ENCODE results near the gene BCL2.

BCL2 gene

DNA sequence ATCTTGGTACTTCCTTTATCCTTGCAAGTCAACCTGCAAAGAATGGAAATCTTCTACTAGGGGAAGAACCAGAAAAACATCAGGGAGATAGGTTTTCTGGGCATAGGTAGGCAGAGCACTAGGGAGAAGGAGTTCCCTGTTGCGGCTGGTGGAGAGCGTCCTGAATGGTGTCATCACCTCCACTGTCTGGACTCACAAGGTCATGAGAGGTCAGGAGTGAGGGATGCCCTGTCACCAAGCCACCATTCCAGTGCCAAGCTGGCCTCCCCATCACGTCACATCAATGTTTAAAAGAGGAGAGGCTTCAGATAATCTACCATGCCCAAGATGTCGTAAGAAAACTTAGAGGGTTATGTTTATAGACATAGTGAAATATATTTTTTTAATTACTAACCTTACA, 72.1 kb downstream of the BCL2 start:
- Histone ChIP-seq H3K9ac (no peak overlapping the region), H3K79me2 (ENCODE audit: insufficient read depth, low read depth) (no peaks in the 10 kb centered on the region; the same call in 1 of the 2 replicates), H4K20me1 (ENCODE audit: insufficient read depth) (no peaks in the 10 kb centered on the region)

DNA sequence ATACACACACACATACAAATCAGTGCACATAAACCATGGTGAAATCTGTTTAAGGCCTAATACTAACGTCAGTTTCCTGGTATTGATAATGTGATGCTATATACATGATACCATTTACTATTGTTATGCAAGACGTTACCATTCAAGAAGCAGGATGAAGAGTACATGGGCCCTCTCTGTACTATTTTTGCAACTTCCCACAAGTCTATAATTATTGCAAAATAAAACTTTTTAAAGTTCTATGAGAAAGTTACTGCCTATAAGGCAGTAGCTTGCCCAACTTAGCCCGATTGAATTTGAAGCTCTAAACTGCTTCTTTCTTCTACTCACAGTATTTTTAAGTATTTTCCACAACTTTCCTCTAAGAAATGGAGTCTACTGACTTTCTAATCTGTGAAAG, 74.0 kb downstream of the BCL2 start:
- TF ChIP-seq, protein P1, sequence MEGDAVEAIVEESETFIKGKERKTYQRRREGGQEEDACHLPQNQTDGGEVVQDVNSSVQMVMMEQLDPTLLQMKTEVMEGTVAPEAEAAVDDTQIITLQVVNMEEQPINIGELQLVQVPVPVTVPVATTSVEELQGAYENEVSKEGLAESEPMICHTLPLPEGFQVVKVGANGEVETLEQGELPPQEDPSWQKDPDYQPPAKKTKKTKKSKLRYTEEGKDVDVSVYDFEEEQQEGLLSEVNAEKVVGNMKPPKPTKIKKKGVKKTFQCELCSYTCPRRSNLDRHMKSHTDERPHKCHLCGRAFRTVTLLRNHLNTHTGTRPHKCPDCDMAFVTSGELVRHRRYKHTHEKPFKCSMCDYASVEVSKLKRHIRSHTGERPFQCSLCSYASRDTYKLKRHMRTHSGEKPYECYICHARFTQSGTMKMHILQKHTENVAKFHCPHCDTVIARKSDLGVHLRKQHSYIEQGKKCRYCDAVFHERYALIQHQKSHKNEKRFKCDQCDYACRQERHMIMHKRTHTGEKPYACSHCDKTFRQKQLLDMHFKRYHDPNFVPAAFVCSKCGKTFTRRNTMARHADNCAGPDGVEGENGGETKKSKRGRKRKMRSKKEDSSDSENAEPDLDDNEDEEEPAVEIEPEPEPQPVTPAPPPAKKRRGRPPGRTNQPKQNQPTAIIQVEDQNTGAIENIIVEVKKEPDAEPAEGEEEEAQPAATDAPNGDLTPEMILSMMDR (conservative IDR thresholded peaks at IDR 0.05; ENCODE audit: low read depth, low read length), result no peak
- H3K4me1 ChIP-seq (ENCODE audit: low read depth, poor library complexity, severe bottlenecking), result peaks cover 8% of the 10 kb centered on the region
- no peak overlapping the region for H2AFZ ChIP-seq (ENCODE audit: low read depth)
- H3K4me2 ChIP-seq, result no peak overlapping the region
- H3K4me3 ChIP-seq (IDR thresholded peaks at IDR 0.05; ENCODE audit: insufficient read depth, low read depth, low read length), result no peak overlapping the region
- no peaks in the 10 kb centered on the region for H3K36me3 ChIP-seq (ENCODE audit: insufficient read depth)
- no peaks in the 10 kb centered on the region for H4K20me1 ChIP-seq (ENCODE audit: insufficient read depth)
- H3K27ac ChIP-seq, result no peak overlapping the region
- no peaks in the 10 kb centered on the region for H3K27me3 ChIP-seq (ENCODE audit: insufficient read depth, low read depth)
- no peak overlapping the region for H3K9ac ChIP-seq
- no peaks in the 10 kb centered on the region; the same call in 1 of the 2 replicates for H3K79me2 ChIP-seq (ENCODE audit: insufficient read depth, low read depth)

More for the DNA sequence above, 72.1 kb downstream of the BCL2 start:
- H3K27me3 ChIP-seq (ENCODE audit: insufficient read depth, low read depth), result no peaks in the 10 kb centered on the region
- no peaks in the 10 kb centered on the region for H3K36me3 ChIP-seq (ENCODE audit: insufficient read depth)
- no peak overlapping the region for H2AFZ ChIP-seq (ENCODE audit: low read depth)
- H3K27ac ChIP-seq, result no peak overlapping the region
- H3K4me1 ChIP-seq (ENCODE audit: low read depth, poor library complexity, severe bottlenecking), result peaks cover 25% of the 10 kb centered on the region
- no peak overlapping the region for H3K4me2 ChIP-seq
- no peak overlapping the region for H3K4me3 ChIP-seq (IDR thresholded peaks at IDR 0.05; ENCODE audit: insufficient read depth, low read depth, low read length)
- TF ChIP-seq, protein P1 (conservative IDR thresholded peaks at IDR 0.05; ENCODE audit: low read depth, low read length), result no peak

DNA sequence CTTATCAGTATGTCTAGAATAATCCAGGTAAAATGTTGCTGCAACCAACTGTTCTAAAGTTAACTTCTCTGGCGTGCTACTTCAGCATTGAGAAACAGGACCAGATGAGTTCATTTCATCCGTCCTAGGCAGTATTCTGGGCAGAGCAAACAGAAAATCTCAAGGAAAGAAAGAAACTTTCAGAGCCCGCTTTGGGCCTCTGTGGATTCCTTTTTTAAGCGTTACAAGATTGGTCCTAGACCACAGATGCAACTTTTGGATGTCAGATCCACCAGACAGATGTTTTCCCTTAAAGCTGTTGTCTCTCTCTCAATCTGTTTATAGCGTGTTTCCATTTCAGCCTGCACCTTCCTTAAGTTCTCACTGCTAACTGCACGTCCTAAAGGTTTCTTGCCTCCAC, 75.0 kb downstream of the BCL2 start:
- H3K4me1 ChIP-seq (ENCODE audit: low read depth, poor library complexity, severe bottlenecking), result no peaks in the 10 kb centered on the region
- no peak overlapping the region for H2AFZ ChIP-seq (ENCODE audit: low read depth)
- no peak overlapping the region for H3K9ac ChIP-seq
- no peak overlapping the region for H3K4me2 ChIP-seq
- no peaks in the 10 kb centered on the region; the same call in 1 of the 2 replicates for H3K79me2 ChIP-seq (ENCODE audit: insufficient read depth, low read depth)
- no peak overlapping the region for H3K4me3 ChIP-seq (IDR thresholded peaks at IDR 0.05; ENCODE audit: insufficient read depth, low read depth, low read length)
- H3K27me3 ChIP-seq (ENCODE audit: insufficient read depth, low read depth), result no peaks in the 10 kb centered on the region
- H4K20me1 ChIP-seq (ENCODE audit: insufficient read depth), result no peaks in the 10 kb centered on the region
- TF ChIP-seq, protein P1 (conservative IDR thresholded peaks at IDR 0.05; ENCODE audit: low read depth, low read length), result no peak
- no peaks in the 10 kb centered on the region for H3K36me3 ChIP-seq (ENCODE audit: insufficient read depth)
- H3K27ac ChIP-seq, result no peak overlapping the region

DNA sequence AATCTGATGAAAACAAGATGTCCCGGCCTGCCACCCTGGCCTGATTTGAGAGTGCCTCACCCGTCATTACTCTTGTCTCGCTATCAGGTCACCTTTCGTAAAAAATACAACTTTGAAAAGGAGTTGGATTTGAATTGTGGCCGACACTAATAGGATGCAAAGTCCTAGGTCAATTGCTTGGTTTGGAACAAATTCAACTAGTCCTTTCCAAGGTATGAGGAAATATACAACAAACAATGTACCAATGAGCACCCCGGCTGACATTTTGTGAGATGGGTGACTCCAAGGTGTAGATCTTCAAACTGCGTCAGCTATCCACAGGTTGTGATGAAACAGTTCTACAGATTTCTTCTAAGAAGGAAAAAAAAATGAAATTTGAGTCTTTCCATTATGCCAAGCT, 77.8 kb downstream of the BCL2 start:
- H3K9ac ChIP-seq, result no peak overlapping the region
- no peak overlapping the region for H3K4me3 ChIP-seq (IDR thresholded peaks at IDR 0.05; ENCODE audit: insufficient read depth, low read depth, low read length)
- no peaks in the 10 kb centered on the region for H4K20me1 ChIP-seq (ENCODE audit: insufficient read depth)
- no peak overlapping the region for H3K4me2 ChIP-seq
- no peaks in the 10 kb centered on the region for H3K27me3 ChIP-seq (ENCODE audit: insufficient read depth, low read depth)
- H3K27ac ChIP-seq, result no peak overlapping the region
- TF ChIP-seq, protein P1 (conservative IDR thresholded peaks at IDR 0.05; ENCODE audit: low read depth, low read length), result no peak
- peaks cover 4% of the 10 kb centered on the region; the same call in 1 of the 2 replicates for H3K79me2 ChIP-seq (ENCODE audit: insufficient read depth, low read depth)
- H2AFZ ChIP-seq (ENCODE audit: low read depth), result no peak overlapping the region
- H3K36me3 ChIP-seq (ENCODE audit: insufficient read depth), result no peaks in the 10 kb centered on the region
- H3K4me1 ChIP-seq (ENCODE audit: low read depth, poor library complexity, severe bottlenecking), result no peaks in the 10 kb centered on the region

Data from KMS-11 (cell line).